GM21515 (cell line): ENCODE measurements around the gene C1orf159.

Experiments used
- ATAC-seq: cut with Tn5 transposase; IDR thresholded peaks from one replicate; pipeline ENCODE4 v1.9.1; 2021; ENCODE audit not compliant: unreplicated experiment

C1orf159 gene

GRCh38 chr1:1132956-1133750, 17.3 kb upstream of the C1orf159 start:
- ATAC-seq, result no peak

- ATAC-seq, result no peak
Measured at GRCh38 chr1:1132042-1132950, 16.4 kb upstream of the C1orf159 start.

GRCh38 chr1:1130206-1131120, 14.6 kb upstream of the C1orf159 start:
- ATAC-seq, result no peak

GRCh38 chr1:1129381-1129821, 13.5 kb upstream of the C1orf159 start:
- ATAC-seq, result no peak

- ATAC-seq, result no peak
Measured at GRCh38 chr1:1128454-1129139, 12.7 kb upstream of the C1orf159 start.

- ATAC-seq, result no peak
Measured at GRCh38 chr1:1127551-1128451, 11.9 kb upstream of the C1orf159 start.

- no peak for ATAC-seq
Measured at GRCh38 chr1:1125945-1126344, 10.1 kb upstream of the C1orf159 start.

- ATAC-seq, result no peak
Measured at GRCh38 chr1:1124786-1125642, 9.1 kb upstream of the C1orf159 start.

- no peak for ATAC-seq
Measured at GRCh38 chr1:1124508-1124785, 8.6 kb upstream of the C1orf159 start.

- no peak for ATAC-seq
Measured at GRCh38 chr1:1123581-1124507, 8.0 kb upstream of the C1orf159 start.

GRCh38 chr1:1122981-1123480, 7.1 kb upstream of the C1orf159 start:
- no peak for ATAC-seq

- no peak for ATAC-seq
Measured at GRCh38 chr1:1122078-1122811, 6.4 kb upstream of the C1orf159 start.

- no peak for ATAC-seq
Measured at GRCh38 chr1:1121611-1122077, 5.8 kb upstream of the C1orf159 start.

- no peak for ATAC-seq
Measured at GRCh38 chr1:1120866-1121591, 5.1 kb upstream of the C1orf159 start.

- ATAC-seq, result no peak
Measured at GRCh38 chr1:1120096-1120495, 4.2 kb upstream of the C1orf159 start.
